K562 (cell line): Measurements from ENCODE around the gene SRPK3.

ENCODE experiments used
- EZH2 ChIP-seq: IDR thresholded peaks from 2 replicates; pipeline ENCODE4 v1.6.1; 2012; ENCODE audit warnings: low read depth, mild to moderate bottlenecking, inconsistent platforms, low read length, borderline replicate concordance
- NFIC ChIP-seq: fragments of 450-650 bp; IDR thresholded peaks from 2 replicates; pipeline ENCODE4 v1.6.1; 2017; ENCODE audit warnings: mild to moderate bottlenecking, inconsistent platforms
- NRF1 ChIP-seq, 2 experiments: fragments of 450-650 bp; IDR thresholded peaks in 1 of 2; conservative IDR thresholded peaks in 1 of 2; 2 replicates each; pipeline ENCODE4 v1.6.1; 2014; ENCODE audit warnings: mild to moderate bottlenecking in 2 of 2
- PHF21A ChIP-seq: fragments of 450-650 bp; IDR thresholded peaks from 2 replicates; pipeline ENCODE4 v1.6.1; 2017; ENCODE audit warnings: low read depth, borderline replicate concordance
- PPARD ChIP-seq: fragments of 250-450 bp; sonication (Bioruptor Pico); IDR thresholded peaks from 2 replicates; pipeline ENCODE4 v1.8.0; 2022; ENCODE audit warnings: inconsistent platforms, mild to moderate bottlenecking, moderate library complexity
- SAFB ChIP-seq: fragments of 200-400 bp; formaldehyde crosslinking; IDR thresholded peaks from 2 replicates; pipeline ENCODE4 v1.6.1; 2017; ENCODE audit warnings: low read depth, low read length, borderline replicate concordance
- SP1 ChIP-seq: sonication (generic); formaldehyde crosslinking; IDR thresholded peaks from 2 replicates; pipeline ENCODE4 v1.8.1; 2022; ENCODE audit warnings: mild to moderate bottlenecking, missing genetic modification reagents
- ZKSCAN8 ChIP-seq: fragments of 200-800 bp; sonication (Bioruptor generic); IDR thresholded peaks from 2 replicates; pipeline ENCODE4 v1.6.1; 2016; ENCODE audit warnings: missing genetic modification characterization, missing compliant biosample characterization
- ZNF232 ChIP-seq: sonication (generic); formaldehyde crosslinking; IDR thresholded peaks from 2 replicates; pipeline ENCODE4 v1.8.0; 2022; ENCODE audit warnings: mild to moderate bottlenecking, missing genetic modification reagents
- ZNF263 ChIP-seq: sonication (generic); formaldehyde crosslinking; IDR thresholded peaks from 2 replicates; pipeline ENCODE4 v1.8.0; 2022; ENCODE audit warnings: mild to moderate bottlenecking, missing genetic modification reagents, borderline replicate concordance
- ZNF589 ChIP-seq: fragments of 200-800 bp; sonication (Bioruptor generic); IDR thresholded peaks from 2 replicates; pipeline ENCODE4 v1.6.1; 2016; ENCODE audit warnings: low read depth, missing genetic modification characterization, missing compliant biosample characterization
- TF ChIP-seq, protein P1 (sequence below), 3 experiments: IDR thresholded peaks in 2 of 3; conservative IDR thresholded peaks in 1 of 3; 2 replicates each; pipeline ENCODE4 v1.5.1; 2011 to 2012; ENCODE audit warnings: low read length in 3 of 3, mild to moderate bottlenecking in 3 of 3, control low read depth in 2 of 3, improper control_type of control experiment in 1 of 3, inconsistent platforms in 1 of 3, low read depth in 1 of 3, mixed read lengths in 1 of 3, moderate library complexity in 1 of 3; ENCODE audit not compliant: insufficient read depth in 2 of 3
- TF ChIP-seq, protein P2 (sequence below), 2 experiments: fragments of 450-650 bp; IDR thresholded peaks; 2 replicates each; pipeline ENCODE4 v1.6.1; 2018; ENCODE audit warnings: mild to moderate bottlenecking in 2 of 2, low read depth in 1 of 2; ENCODE audit not compliant: partially characterized antibody in 2 of 2

DNA sequence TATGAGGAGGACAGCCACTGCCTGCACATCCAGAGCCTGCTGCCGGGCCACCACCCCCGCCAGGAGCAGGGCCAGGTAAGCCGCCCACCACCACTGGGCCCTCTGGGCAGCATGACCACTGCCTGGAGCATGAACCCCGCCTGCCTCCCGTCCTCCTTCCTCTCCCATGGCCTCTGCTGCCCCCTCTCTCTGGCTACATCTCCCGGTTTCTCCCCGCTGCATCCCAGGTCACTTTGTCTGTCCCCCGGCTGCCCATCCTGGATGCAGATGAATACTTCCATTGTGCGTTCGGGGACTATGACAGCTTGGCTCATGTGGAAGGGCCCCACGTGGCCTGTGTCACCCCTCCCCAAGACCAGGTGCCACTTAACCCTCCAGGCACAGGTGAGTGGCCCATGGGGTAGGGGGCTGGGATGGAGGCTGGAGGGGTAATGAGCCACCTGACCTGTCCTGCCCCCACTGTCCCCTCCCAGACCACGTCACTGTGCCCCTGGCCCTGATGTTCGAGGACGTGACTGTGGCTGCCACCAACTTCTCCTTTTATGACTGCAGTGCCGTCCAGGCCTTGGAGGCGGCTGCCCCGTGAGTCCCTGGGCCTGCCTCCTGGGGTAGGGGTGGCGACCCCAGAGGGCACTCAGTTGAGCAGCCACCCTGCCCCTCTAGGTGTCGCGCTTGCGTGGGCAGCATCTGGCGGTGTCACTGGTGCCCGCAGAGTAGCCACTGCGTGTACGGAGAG, 10.8 kb upstream of the SRPK3 start:
- TF ChIP-seq, protein P1, sequence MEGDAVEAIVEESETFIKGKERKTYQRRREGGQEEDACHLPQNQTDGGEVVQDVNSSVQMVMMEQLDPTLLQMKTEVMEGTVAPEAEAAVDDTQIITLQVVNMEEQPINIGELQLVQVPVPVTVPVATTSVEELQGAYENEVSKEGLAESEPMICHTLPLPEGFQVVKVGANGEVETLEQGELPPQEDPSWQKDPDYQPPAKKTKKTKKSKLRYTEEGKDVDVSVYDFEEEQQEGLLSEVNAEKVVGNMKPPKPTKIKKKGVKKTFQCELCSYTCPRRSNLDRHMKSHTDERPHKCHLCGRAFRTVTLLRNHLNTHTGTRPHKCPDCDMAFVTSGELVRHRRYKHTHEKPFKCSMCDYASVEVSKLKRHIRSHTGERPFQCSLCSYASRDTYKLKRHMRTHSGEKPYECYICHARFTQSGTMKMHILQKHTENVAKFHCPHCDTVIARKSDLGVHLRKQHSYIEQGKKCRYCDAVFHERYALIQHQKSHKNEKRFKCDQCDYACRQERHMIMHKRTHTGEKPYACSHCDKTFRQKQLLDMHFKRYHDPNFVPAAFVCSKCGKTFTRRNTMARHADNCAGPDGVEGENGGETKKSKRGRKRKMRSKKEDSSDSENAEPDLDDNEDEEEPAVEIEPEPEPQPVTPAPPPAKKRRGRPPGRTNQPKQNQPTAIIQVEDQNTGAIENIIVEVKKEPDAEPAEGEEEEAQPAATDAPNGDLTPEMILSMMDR (IDR thresholded peaks at IDR 0.05 in 2 of 3, conservative IDR thresholded peaks at IDR 0.05 in 1 of 3; ENCODE audit: insufficient read depth in 2 of 3, low read depth in 1 of 3, low read length in 3 of 3): no peak
- no peak for TF ChIP-seq ZKSCAN8 (CRISPR knock-in tag)
- no peak for TF ChIP-seq NFIC
- TF ChIP-seq, protein P2, sequence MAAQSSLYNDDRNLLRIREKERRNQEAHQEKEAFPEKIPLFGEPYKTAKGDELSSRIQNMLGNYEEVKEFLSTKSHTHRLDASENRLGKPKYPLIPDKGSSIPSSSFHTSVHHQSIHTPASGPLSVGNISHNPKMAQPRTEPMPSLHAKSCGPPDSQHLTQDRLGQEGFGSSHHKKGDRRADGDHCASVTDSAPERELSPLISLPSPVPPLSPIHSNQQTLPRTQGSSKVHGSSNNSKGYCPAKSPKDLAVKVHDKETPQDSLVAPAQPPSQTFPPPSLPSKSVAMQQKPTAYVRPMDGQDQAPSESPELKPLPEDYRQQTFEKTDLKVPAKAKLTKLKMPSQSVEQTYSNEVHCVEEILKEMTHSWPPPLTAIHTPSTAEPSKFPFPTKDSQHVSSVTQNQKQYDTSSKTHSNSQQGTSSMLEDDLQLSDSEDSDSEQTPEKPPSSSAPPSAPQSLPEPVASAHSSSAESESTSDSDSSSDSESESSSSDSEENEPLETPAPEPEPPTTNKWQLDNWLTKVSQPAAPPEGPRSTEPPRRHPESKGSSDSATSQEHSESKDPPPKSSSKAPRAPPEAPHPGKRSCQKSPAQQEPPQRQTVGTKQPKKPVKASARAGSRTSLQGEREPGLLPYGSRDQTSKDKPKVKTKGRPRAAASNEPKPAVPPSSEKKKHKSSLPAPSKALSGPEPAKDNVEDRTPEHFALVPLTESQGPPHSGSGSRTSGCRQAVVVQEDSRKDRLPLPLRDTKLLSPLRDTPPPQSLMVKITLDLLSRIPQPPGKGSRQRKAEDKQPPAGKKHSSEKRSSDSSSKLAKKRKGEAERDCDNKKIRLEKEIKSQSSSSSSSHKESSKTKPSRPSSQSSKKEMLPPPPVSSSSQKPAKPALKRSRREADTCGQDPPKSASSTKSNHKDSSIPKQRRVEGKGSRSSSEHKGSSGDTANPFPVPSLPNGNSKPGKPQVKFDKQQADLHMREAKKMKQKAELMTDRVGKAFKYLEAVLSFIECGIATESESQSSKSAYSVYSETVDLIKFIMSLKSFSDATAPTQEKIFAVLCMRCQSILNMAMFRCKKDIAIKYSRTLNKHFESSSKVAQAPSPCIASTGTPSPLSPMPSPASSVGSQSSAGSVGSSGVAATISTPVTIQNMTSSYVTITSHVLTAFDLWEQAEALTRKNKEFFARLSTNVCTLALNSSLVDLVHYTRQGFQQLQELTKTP (IDR thresholded peaks at IDR 0.05; ENCODE audit: low read depth in 1 of 2, partially characterized antibody in 2 of 2): no peak
- no peak for TF ChIP-seq ZNF263 (CRISPR knock-in tag)
- no peak for TF ChIP-seq ZNF589 (CRISPR knock-in tag)
- TF ChIP-seq SP1 (CRISPR knock-in tag): no peak
- no peak for TF ChIP-seq SAFB
- TF ChIP-seq PHF21A: no peak
- no peak for TF ChIP-seq EZH2
- TF ChIP-seq PPARD (CRISPR knock-in tag): no peak
- no peak for TF ChIP-seq NRF1 (conservative IDR thresholded peaks at IDR 0.05 in 1 of 2, IDR thresholded peaks at IDR 0.05 in 1 of 2)
- no peak for TF ChIP-seq ZNF232 (CRISPR knock-in tag)
